G401 (cell line): ENCODE measurements around the gene ZNF391. TPM values are rescaled to one million over a fixed set of nuclear protein-coding genes. Genes with fewer than 3 reads are reported as not detected.
"Not testable (repeated sequence)": the region's sequence is repeated elsewhere in the genome, so short reads cannot be mapped to it uniquely, and the experiment has no call there.

Source experiments
- DNase-seq: peaks from one replicate; pipeline ENCODE4 v3.0.0-alpha.2; 2015; ENCODE audit warnings: low spot score
- in situ Hi-C: cut with HindIII; loops from 2 replicates; pipeline ENCODE4 v1.10.0; 2016; ENCODE audit warnings: low sequenced_read_pairs, mixed read lengths
- total RNA-seq: library from RNA; depleted of rRNA; stranded (reverse); fragments of >200 nt; shearing (Covaris generic); gene quantifications from 2 replicates; pipeline ENCODE4 v1.2.3, GENCODE V29; 2014; rRNA removed

The ZNF391 gene
- total RNA-seq, 1 experiment from 2014 or later: 13.4 TPM

- DNase-seq: no peak
- in situ Hi-C loops: no loop called here
Observed at GRCh38 chr6:27415898-27416297, 27.3 kb downstream of the ZNF391 start.

DNA sequence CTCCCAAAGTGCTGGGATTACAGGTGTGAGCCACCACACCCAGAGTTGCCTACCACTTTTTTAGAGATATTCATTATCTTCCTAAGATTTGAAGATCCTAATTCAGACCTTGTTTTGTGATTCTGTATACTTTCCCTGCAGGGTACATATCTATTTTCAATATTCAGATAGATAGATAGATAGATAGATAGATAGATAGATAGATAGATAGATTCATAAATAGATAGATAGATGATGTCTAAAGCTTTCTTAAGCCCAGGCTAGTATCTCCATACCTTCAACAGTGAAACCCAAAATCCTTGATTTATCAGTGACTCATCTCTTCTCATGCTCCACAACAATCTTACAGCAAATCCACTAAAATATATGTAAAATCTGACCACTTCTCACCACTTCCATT is 30.8 kb downstream of the ZNF391 start:
- in situ Hi-C loops: no loop called here
- DNase-seq: no peak

GRCh38 chr6:27422651-27423332 is 34.2 kb downstream of the ZNF391 start:
- DNase-seq: no peak
- in situ Hi-C loops: no loop called here

DNA sequence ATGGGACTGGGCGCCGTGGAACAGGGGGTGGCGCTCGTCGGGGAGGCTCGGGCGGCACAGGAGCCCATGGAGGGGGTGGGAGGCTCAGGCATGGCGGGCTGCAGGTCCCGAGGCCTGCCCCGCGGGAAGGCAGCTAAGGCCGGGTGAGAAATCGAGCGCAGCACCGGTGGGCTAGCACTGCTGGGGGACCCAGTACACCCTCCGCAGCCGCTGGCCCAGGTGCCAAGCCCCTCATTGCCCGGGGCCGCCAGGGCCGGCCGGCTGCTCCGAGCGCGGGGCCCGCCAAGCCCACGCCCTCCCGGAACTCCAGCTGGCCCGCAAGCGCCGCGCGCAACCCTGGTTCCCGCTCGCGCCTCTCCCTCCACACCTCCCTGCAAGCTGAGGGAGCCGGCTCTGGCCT is 36.3 kb downstream of the ZNF391 start:
- DNase-seq, in situ Hi-C loops: not testable (repeated sequence)

- in situ Hi-C loops: no loop called here
- no peak for DNase-seq
Observed at GRCh38 chr6:27426045-27426620, 37.6 kb downstream of the ZNF391 start.

- in situ Hi-C loops: no loop called here
- DNase-seq: no peak
Observed at GRCh38 chr6:27428502-27428901, 39.9 kb downstream of the ZNF391 start.

- in situ Hi-C loops: no loop called here
- no peak for DNase-seq
Observed at GRCh38 chr6:27428966-27429365, 40.4 kb downstream of the ZNF391 start.

GRCh38 chr6:27433714-27434113 is 45.2 kb downstream of the ZNF391 start:
- no peak for DNase-seq
- in situ Hi-C loops: no loop called here

DNA sequence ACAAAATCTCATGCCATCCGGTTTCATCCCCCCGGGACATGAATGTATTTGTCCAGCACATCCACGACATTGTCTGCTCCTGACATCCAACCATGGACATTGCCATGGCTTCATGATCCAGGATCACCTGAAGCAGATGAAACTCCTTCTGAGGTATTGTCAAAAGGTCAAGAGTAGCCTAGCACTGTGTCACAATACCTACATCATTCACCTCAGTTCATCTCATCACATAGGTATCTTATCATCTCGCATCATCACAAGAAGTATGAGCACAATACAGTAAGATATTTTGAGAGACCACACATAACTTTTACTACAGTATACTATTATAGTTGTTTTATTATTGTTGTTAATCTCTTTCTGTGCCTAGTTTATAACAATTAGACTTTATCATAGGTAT is 50.8 kb downstream of the ZNF391 start:
- in situ Hi-C loops: no loop called here

DNA sequence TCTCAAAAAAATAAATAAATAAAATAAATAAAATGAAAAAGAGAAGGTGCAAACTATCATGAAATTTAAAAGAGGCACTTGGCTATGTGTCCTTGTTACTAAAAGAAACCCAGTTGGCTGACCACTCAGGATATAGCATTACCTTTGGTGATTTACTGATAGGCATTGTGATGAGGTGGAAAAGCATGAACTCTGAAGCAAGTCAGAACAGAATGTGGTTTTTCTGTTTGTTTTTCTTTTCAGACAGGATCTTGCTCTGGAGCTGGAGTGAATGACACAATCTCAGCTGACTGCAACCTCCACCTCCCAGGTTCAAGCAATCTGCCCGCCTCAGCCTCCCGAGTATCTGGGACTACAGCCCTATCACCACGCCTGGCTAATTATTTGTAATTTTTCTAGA is 52.4 kb downstream of the ZNF391 start:
- in situ Hi-C loops: no loop called here
- DNase-seq: no peak

More for the DNA sequence above, 50.8 kb downstream of the ZNF391 start:
- no peak for DNase-seq

- DNase-seq: no peak
- in situ Hi-C loops: no loop called here
Observed at GRCh38 chr6:27442932-27443331, 54.4 kb downstream of the ZNF391 start.

GRCh38 chr6:27448456-27448855 is 59.9 kb downstream of the ZNF391 start:
- in situ Hi-C loops: no loop called here
- DNase-seq: no peak

DNA sequence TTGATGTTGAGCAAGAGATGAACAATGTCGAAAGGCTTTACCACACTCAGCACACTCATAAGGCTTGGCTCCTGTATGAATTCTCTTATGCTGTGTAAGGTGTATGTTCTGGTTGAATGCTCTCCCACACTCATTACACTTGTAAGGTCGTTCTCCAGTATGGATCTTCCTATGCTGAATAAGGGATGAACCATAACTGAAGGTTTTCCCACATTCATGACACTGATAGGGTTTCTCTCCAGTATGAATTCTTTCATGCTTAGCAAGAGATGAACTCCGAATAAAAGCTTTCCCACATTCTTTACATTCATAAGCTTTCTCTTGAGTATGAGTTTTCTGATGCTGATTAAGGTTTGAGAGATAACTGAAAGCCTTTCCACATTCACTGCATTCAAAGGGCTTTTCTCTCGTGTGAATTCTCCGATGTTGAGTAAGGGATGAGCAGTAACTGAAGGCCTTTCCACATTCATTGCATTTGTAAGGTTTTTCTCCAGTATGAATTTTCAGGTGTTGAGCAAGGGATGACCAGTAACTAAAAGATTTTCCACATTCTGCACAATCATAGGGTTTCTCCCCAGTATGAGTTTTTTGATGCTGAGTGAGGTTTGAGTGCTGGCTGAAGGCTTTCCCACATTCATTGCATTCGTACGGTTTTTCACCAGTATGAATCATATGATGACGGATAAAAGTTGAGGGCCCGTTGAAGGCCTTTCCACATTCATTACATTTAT is 63.3 kb downstream of the ZNF391 start:
- no peak for DNase-seq
- in situ Hi-C loops: no loop called here

GRCh38 chr6:27452496-27452897 is 63.9 kb downstream of the ZNF391 start:
- no peak for DNase-seq
- in situ Hi-C loops: no loop called here

Other genes with a start within 250 kb of the ZNF391 start
- gene PRSS16, start 141.1 kb upstream of the ZNF391 start, total RNA-seq: 7.3 and 12.9 TPM in 2 replicates
- not detected in 2 replicates for gene POM121L2, start 76.5 kb upstream of the ZNF391 start, total RNA-seq
- gene ZNF184, start 84.3 kb downstream of the ZNF391 start, total RNA-seq: 14.1 and 23.9 TPM in 2 replicates